PC-3 (cell line): ENCODE results near the gene HMGCS2. TPM values are rescaled to one million over a fixed set of nuclear protein-coding genes. Genes with fewer than 3 reads are reported as not detected.

Source experiments
- ATAC-seq: fragments of 200-7000 bp; cut with Tn5 transposase; 2 replicates; pipeline ENCODE4 v1.9.1; 2020; ENCODE audit warnings: mild to moderate bottlenecking, moderate library complexity
- BruUV-seq: library from RNA; stranded (reverse); fragments of 400-500 nt; replicated peaks from 2 replicates; lab custom pipeline; 2021; lab: Mats Ljungman, UMichigan
- CTCF ChIA-PET: fragments of 300-600 bp; sonication (Branson Sonifier 250); formaldehyde crosslinking; loops from one replicate; lab custom pipeline; 2022; ENCODE audit warnings: antibody characterized with exemption; lab: Charles Lee
- POLR2A ChIA-PET: fragments of 300-600 bp; sonication (Branson Sonifier 250); formaldehyde crosslinking; loops from one replicate; lab custom pipeline; 2022; ENCODE audit warnings: antibody characterized with exemption; ENCODE audit not compliant: unreplicated experiment; lab: Charles Lee
- DNase-seq: peaks from one replicate; pipeline ENCODE4 v3.0.0-alpha.2; 2015
- H2AFZ ChIP-seq: fragments of 300-600 bp; sonication (generic); 2 replicates; pipeline ENCODE4 v1.6.0; 2016; ENCODE audit warnings: antibody characterized with exemption, low read length
- H3F3A ChIP-seq: fragments of 300-600 bp; sonication (generic); one replicate; pipeline ENCODE4 v1.6.0; 2017; ENCODE audit warnings: antibody characterized with exemption, low read length, control low read depth, mild to moderate bottlenecking; ENCODE audit not compliant: unreplicated experiment
- H3K27ac ChIP-seq: fragments of 300-600 bp; sonication (generic); 2 replicates; pipeline ENCODE4 v1.5.1; 2016; ENCODE audit warnings: mild to moderate bottlenecking, low read length
- H3K27me3 ChIP-seq: fragments of 300-600 bp; sonication (generic); 2 replicates; pipeline ENCODE4 v1.6.1; 2016; ENCODE audit warnings: low read length, mixed read lengths
- H3K36me3 ChIP-seq: fragments of 300-600 bp; sonication (generic); 2 replicates; pipeline ENCODE4 v1.6.1; 2016; ENCODE audit warnings: low read depth, mixed run types, low read length, mixed read lengths
- H3K4me1 ChIP-seq: fragments of 300-600 bp; sonication (generic); 2 replicates; pipeline ENCODE4 v1.5.1; 2016; ENCODE audit warnings: low read length; ENCODE audit not compliant: insufficient read depth
- H3K4me2 ChIP-seq: fragments of 300-600 bp; sonication (generic); 2 replicates; pipeline ENCODE4 v1.6.0; 2016; ENCODE audit warnings: low read length
- H3K4me3 ChIP-seq: fragments of 300-600 bp; sonication (generic); 2 replicates; pipeline ENCODE4 v1.5.1; 2016; ENCODE audit warnings: mild to moderate bottlenecking, low read length, mixed read lengths
- H3K79me2 ChIP-seq: fragments of 300-600 bp; sonication (generic); 2 replicates; pipeline ENCODE4 v1.6.1; 2017; ENCODE audit warnings: low read length, mixed read lengths
- H3K9ac ChIP-seq: fragments of 300-600 bp; sonication (generic); 2 replicates; pipeline ENCODE4 v1.6.0; 2016; ENCODE audit warnings: mild to moderate bottlenecking, low read length
- H3K9me2 ChIP-seq: fragments of 300-600 bp; sonication (generic); replicated peaks from 2 replicates; pipeline ENCODE4 v1.6.1; 2016; ENCODE audit warnings: mixed run types, low read length, mixed read lengths
- H3K9me3 ChIP-seq: fragments of 300-600 bp; sonication (generic); 2 replicates; pipeline ENCODE4 v1.6.1; 2016; ENCODE audit warnings: low read length, mixed read lengths
- H4K20me1 ChIP-seq: fragments of 300-600 bp; sonication (generic); 2 replicates; pipeline ENCODE4 v1.6.1; 2016; ENCODE audit warnings: low read length, mixed read lengths
- CTCF ChIP-seq: fragments of 300-600 bp; sonication (generic); conservative IDR thresholded peaks from 2 replicates; pipeline ENCODE4 v1.5.1; 2017; ENCODE audit warnings: antibody characterized with exemption, low read depth, mild to moderate bottlenecking, low read length
- EZH2 ChIP-seq: fragments of 300-600 bp; sonication (generic); IDR thresholded peaks from one replicate; pipeline ENCODE4 v1.6.1; 2017; ENCODE audit warnings: antibody characterized with exemption, mild to moderate bottlenecking, low read length; ENCODE audit not compliant: unreplicated experiment
- EZH2phosphoT487 ChIP-seq: fragments of 300-600 bp; sonication (generic); IDR thresholded peaks from 2 replicates; pipeline ENCODE4 v1.6.1; 2018; ENCODE audit warnings: mild to moderate bottlenecking, antibody characterized with exemption, low read length, borderline replicate concordance
- intact Hi-C: fragments of 100-400 bp; cut with micrococcal nuclease; formaldehyde crosslinking; loops from 2 replicates; pipeline ENCODE4 v1.9.0; 2023
- total RNA-seq: library from RNA; depleted of rRNA; stranded (reverse); fragments of >200 nt; gene quantifications from 2 replicates; pipeline ENCODE4 v1.2.3, GENCODE V29; 2014

Gene HMGCS2
- total RNA-seq, 1 experiment from 2014 or later = not detected

- Histone ChIP-seq H3K27ac (no peak overlapping the region), H3K9me2 (no peaks in the 10 kb centered on the region), H3K4me1 (no peaks in the 10 kb centered on the region), H3K4me3 (no peak overlapping the region), H3K9ac (no peak overlapping the region), H2AFZ (no peak overlapping the region), H3K36me3 (peaks cover 40% of the 10 kb centered on the region; the same call in 1 of the 2 replicates), H3F3A (no peaks in the 10 kb centered on the region), H3K9me3 (no peaks in the 10 kb centered on the region), H3K79me2 (no peaks in the 10 kb centered on the region), H3K27me3 (no peaks in the 10 kb centered on the region), H4K20me1 (no peaks in the 10 kb centered on the region), H3K4me2 (no peak overlapping the region)
- ChIA-PET POLR2A (no interaction called here), CTCF (no interaction called here)
- ATAC-seq (no peak), DNase-seq (no peak)
- no peak for TF ChIP-seq CTCF
- no peak for TF ChIP-seq EZH2phosphoT487
- no peak for TF ChIP-seq EZH2
- intact Hi-C loops = no loop called here
- no TSS peak for BruUV-seq
Observed at GRCh38 chr1:119725626-119726025, 43.1 kb downstream of the HMGCS2 start.

- Histone ChIP-seq H3K79me2 (no peaks in the 10 kb centered on the region; the same call in 1 of the 2 replicates), H3K27me3 (no peaks in the 10 kb centered on the region), H3K36me3 (peaks cover 39% of the 10 kb centered on the region; the same call in 1 of the 2 replicates), H3K4me2 (no peak overlapping the region), H3K9ac (no peak overlapping the region), H2AFZ (no peak overlapping the region), H3F3A (no peaks in the 10 kb centered on the region), H3K4me3 (no peak overlapping the region), H3K4me1 (no peaks in the 10 kb centered on the region), H4K20me1 (no peaks in the 10 kb centered on the region), H3K27ac (no peak overlapping the region), H3K9me2 (no peaks in the 10 kb centered on the region), H3K9me3 (no peaks in the 10 kb centered on the region)
- DNase-seq (no peak), ATAC-seq (no peak)
- POLR2A ChIA-PET = interaction anchor here (0.6 kb wide), 1 partner anchor 119 kb away, joined by 3 read pairs; no protein-coding TSS in a partner anchor
- intact Hi-C loops = no loop called here
- no TSS peak for BruUV-seq
- CTCF ChIA-PET = no interaction called here
- TF ChIP-seq CTCF = no peak
- no peak for TF ChIP-seq EZH2phosphoT487
- TF ChIP-seq EZH2 = no peak
Observed at GRCh38 chr1:119724611-119725218, 44.0 kb downstream of the HMGCS2 start.

- Histone ChIP-seq H3F3A (no peaks in the 10 kb centered on the region), H3K4me1 (no peaks in the 10 kb centered on the region), H3K36me3 (peaks cover 29% of the 10 kb centered on the region; the same call in 1 of the 2 replicates), H3K9ac (no peak overlapping the region), H3K4me3 (no peak overlapping the region), H2AFZ (no peak overlapping the region), H3K79me2 (peaks cover 19% of the 10 kb centered on the region), H3K9me2 (no peaks in the 10 kb centered on the region), H3K4me2 (no peak overlapping the region), H3K27me3 (no peaks in the 10 kb centered on the region), H3K27ac (no peak overlapping the region), H4K20me1 (0 out of 2 replicates have a peak, but pooled peaks cover 9% of the 10 kb centered on the region), H3K9me3 (no peaks in the 10 kb centered on the region)
- intact Hi-C loops = no loop called here
- no peak for TF ChIP-seq EZH2phosphoT487
- TF ChIP-seq CTCF = no peak
- no peak for TF ChIP-seq EZH2
- ATAC-seq (no peak), DNase-seq (no peak)
- BruUV-seq = no TSS peak
- ChIA-PET CTCF (no interaction called here), POLR2A (no interaction called here)
Observed at GRCh38 chr1:119721896-119722295, 46.8 kb downstream of the HMGCS2 start.
